ENCODE data around the gene ATG16L1. TPM values are rescaled to one million over a fixed set of nuclear protein-coding genes. Genes with fewer than 3 reads are reported as not detected.

ATG16L1 gene
- total RNA-seq, 1 donor = 29.3 TPM

DNA sequence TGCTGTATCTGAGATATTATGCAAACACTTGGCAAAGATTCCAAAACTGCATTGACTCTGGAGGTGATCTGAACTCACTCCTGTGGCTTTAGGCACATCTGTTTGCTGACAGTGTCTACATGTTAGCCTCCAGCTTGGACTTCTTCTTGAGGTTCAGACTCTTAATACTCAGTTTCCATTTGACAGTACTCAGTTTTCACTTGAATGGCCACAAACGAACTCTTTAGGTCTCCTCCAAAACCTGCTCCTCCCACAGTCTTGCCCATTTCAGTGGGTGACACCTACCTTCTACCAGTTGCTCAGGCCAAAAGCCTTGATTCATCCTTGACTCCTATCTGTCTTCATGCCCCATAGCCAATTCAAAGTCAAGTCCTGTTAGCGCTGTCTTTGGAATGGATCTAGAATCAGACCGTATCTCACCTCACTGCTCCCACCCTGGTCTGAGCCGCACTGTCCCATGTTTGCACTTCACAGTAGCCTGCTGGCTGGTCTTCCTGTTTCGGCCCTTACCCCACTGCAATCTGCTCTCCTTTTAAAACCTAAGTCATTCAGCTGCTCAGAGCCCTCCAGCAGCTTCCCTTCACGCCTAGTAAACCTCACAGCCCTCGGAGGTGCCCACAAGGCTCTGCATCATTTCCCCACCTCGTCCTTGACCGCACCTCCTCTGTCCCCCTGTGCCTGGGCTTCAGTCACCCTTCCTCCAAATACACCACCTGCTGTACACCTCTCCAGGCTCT is 10.5 kb downstream of the ATG16L1 start:
- peaks cover 75% of the 10 kb centered on the region for H3K36me3 ChIP-seq (ENCODE audit: insufficient read depth, low read length)

DNA sequence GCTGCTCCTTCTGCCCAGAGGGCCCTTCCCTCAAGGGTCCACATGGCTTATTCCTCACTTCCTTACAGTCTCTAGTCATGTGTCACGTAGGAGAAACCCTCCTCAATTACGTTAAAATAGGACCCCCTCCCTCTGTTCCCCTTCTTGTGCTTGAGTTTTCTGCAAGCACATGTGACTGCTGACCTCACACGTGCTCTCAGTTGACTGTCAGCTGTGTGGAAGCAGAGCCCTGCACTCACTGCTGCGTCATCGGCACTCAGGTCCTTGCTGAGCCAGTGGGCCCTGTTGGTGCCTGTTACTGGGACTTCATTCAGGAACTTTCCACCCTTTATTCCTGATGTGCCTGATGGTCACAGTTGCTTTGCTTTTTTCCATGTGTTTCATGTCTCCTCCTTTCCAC is 11.1 kb downstream of the ATG16L1 start:
- DNase-seq (ENCODE audit: insufficient read length, low spot score, missing footprints) = no peak
- no peaks in the 10 kb centered on the region for H3K9me3 ChIP-seq (ENCODE audit: low read depth, low read length)
- no peak overlapping the region for H3K4me3 ChIP-seq (ENCODE audit: insufficient read depth, low read length)
- TF ChIP-seq, protein P1, sequence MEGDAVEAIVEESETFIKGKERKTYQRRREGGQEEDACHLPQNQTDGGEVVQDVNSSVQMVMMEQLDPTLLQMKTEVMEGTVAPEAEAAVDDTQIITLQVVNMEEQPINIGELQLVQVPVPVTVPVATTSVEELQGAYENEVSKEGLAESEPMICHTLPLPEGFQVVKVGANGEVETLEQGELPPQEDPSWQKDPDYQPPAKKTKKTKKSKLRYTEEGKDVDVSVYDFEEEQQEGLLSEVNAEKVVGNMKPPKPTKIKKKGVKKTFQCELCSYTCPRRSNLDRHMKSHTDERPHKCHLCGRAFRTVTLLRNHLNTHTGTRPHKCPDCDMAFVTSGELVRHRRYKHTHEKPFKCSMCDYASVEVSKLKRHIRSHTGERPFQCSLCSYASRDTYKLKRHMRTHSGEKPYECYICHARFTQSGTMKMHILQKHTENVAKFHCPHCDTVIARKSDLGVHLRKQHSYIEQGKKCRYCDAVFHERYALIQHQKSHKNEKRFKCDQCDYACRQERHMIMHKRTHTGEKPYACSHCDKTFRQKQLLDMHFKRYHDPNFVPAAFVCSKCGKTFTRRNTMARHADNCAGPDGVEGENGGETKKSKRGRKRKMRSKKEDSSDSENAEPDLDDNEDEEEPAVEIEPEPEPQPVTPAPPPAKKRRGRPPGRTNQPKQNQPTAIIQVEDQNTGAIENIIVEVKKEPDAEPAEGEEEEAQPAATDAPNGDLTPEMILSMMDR (IDR thresholded peaks at IDR 0.05; ENCODE audit: extremely low read depth, low read depth, low read length) = no peak
- H3K4me1 ChIP-seq (ENCODE audit: insufficient read depth, low read length) = no peaks in the 10 kb centered on the region
- H3K79me2 ChIP-seq (ENCODE audit: insufficient read depth, low read length) = peaks cover 35% of the 10 kb centered on the region
- no peak overlapping the region for H3K27ac ChIP-seq (ENCODE audit: low read depth, low read length)
- no peak overlapping the region for H2AFZ ChIP-seq (ENCODE audit: low read length)
- H4K20me1 ChIP-seq (ENCODE audit: insufficient read depth, low read length) = peaks cover 20% of the 10 kb centered on the region
- H3K36me3 ChIP-seq (ENCODE audit: insufficient read depth, low read length) = peaks cover 74% of the 10 kb centered on the region
- H3K4me2 ChIP-seq (ENCODE audit: insufficient read depth, low read length) = no peak overlapping the region
- no peaks in the 10 kb centered on the region for H3K27me3 ChIP-seq (ENCODE audit: insufficient read depth, low read length)

More for the DNA sequence above, 10.5 kb downstream of the ATG16L1 start:
- Histone ChIP-seq H3K4me1 (ENCODE audit: insufficient read depth, low read length) (no peaks in the 10 kb centered on the region), H4K20me1 (ENCODE audit: insufficient read depth, low read length) (peaks cover 20% of the 10 kb centered on the region), H3K4me2 (ENCODE audit: insufficient read depth, low read length) (no peak overlapping the region), H3K9me3 (ENCODE audit: low read depth, low read length) (no peaks in the 10 kb centered on the region), H3K27me3 (ENCODE audit: insufficient read depth, low read length) (no peaks in the 10 kb centered on the region), H3K79me2 (ENCODE audit: insufficient read depth, low read length) (peaks cover 40% of the 10 kb centered on the region), H3K4me3 (ENCODE audit: insufficient read depth, low read length) (no peak overlapping the region), H2AFZ (ENCODE audit: low read length) (no peak overlapping the region), H3K27ac (ENCODE audit: low read depth, low read length) (no peak overlapping the region)
- no peak for DNase-seq (ENCODE audit: insufficient read length, low spot score, missing footprints)
- TF ChIP-seq, protein P1 (IDR thresholded peaks at IDR 0.05; ENCODE audit: extremely low read depth, low read depth, low read length) = no peak

DNA sequence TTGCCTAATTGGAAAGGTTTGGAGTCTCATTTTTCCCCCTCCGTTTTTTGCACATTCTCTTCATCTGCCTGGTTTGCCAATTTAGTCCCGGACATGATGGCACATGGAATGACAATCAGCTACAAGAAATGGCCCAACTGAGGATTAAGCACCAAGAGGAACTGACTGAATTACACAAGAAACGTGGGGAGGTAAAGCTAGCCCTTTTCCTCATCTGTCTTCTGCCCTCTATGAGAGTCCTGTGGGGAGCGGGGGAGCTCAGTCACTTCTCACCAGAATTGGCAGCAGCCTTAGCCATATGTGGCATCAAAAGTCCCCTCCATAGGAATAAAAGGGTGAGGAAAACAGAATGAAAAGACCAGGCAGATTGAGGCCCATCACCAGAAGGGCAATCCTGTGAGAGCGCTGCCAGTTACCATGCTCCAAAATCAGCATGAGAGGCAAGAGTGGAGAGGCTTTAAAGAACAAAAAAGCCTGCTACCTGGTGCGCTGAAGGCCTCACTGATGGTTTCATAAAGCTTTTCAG is 11.6 kb downstream of the ATG16L1 start:
- peaks cover 20% of the 10 kb centered on the region for H4K20me1 ChIP-seq (ENCODE audit: insufficient read depth, low read length)
- peaks cover 78% of the 10 kb centered on the region for H3K36me3 ChIP-seq (ENCODE audit: insufficient read depth, low read length)
- no peaks in the 10 kb centered on the region for H3K27me3 ChIP-seq (ENCODE audit: insufficient read depth, low read length)
- no peak overlapping the region for H3K4me3 ChIP-seq (ENCODE audit: insufficient read depth, low read length)
- DNase-seq (ENCODE audit: insufficient read length, low spot score, missing footprints) = no peak
- peaks cover 33% of the 10 kb centered on the region for H3K79me2 ChIP-seq (ENCODE audit: insufficient read depth, low read length)
- no peaks in the 10 kb centered on the region for H3K9me3 ChIP-seq (ENCODE audit: low read depth, low read length)
- H3K27ac ChIP-seq (ENCODE audit: low read depth, low read length) = no peak overlapping the region
- no peaks in the 10 kb centered on the region for H3K4me1 ChIP-seq (ENCODE audit: insufficient read depth, low read length)
- TF ChIP-seq, protein P1 (IDR thresholded peaks at IDR 0.05; ENCODE audit: extremely low read depth, low read depth, low read length) = no peak
- H3K4me2 ChIP-seq (ENCODE audit: insufficient read depth, low read length) = no peak overlapping the region
- no peak overlapping the region for H2AFZ ChIP-seq (ENCODE audit: low read length)

DNA sequence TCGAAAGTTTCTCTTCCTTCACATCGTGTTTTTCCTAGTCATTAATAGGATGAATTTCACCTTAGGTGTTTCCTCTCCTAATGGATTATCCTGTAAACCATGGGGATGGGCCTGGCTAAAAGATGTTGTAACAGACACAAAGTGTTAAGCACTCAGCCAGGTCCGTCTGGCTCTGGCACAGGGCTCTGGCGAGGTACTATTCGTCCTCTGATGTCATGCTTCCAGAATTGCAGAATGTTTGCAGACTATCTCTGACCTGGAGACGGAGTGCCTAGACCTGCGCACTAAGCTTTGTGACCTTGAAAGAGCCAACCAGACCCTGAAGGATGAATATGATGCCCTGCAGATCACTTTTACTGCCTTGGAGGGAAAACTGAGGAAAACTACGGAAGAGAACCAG is 13.2 kb downstream of the ATG16L1 start:
- peaks cover 81% of the 10 kb centered on the region for H3K36me3 ChIP-seq (ENCODE audit: insufficient read depth, low read length)
- H3K4me1 ChIP-seq (ENCODE audit: insufficient read depth, low read length) = no peaks in the 10 kb centered on the region
- TF ChIP-seq, protein P1 (IDR thresholded peaks at IDR 0.05; ENCODE audit: extremely low read depth, low read depth, low read length) = no peak
- H3K79me2 ChIP-seq (ENCODE audit: insufficient read depth, low read length) = peaks cover 19% of the 10 kb centered on the region
- no peaks in the 10 kb centered on the region for H3K27me3 ChIP-seq (ENCODE audit: insufficient read depth, low read length)
- no peak for DNase-seq (ENCODE audit: insufficient read length, low spot score, missing footprints)
- H3K9me3 ChIP-seq (ENCODE audit: low read depth, low read length) = no peaks in the 10 kb centered on the region
- H3K4me3 ChIP-seq (ENCODE audit: insufficient read depth, low read length) = no peak overlapping the region
- H2AFZ ChIP-seq (ENCODE audit: low read length) = no peak overlapping the region
- peaks cover 14% of the 10 kb centered on the region for H4K20me1 ChIP-seq (ENCODE audit: insufficient read depth, low read length)
- no peak overlapping the region for H3K4me2 ChIP-seq (ENCODE audit: insufficient read depth, low read length)
- no peak overlapping the region for H3K27ac ChIP-seq (ENCODE audit: low read depth, low read length)

All from osteoblast (primary cell).